DOHH2 (cell line): ENCODE results near the gene BANK1.

ENCODE experiments used
- H3F3A ChIP-seq: fragments of 200-600 bp; sonication (generic), shearing (Covaris generic); 2 replicates; pipeline ENCODE4 v1.6.0; 2016; ENCODE audit warnings: antibody characterized with exemption, mild to moderate bottlenecking; ENCODE audit not compliant: control insufficient read depth, insufficient read depth
- H3K27ac ChIP-seq: fragments of 200-600 bp; sonication (generic); 2 replicates; pipeline ENCODE4 v1.5.1; 2014; ENCODE audit warnings: low read depth, mild to moderate bottlenecking, low read length, moderate library complexity
- H3K27me3 ChIP-seq: fragments of 200-600 bp; sonication (generic); 2 replicates; pipeline ENCODE4 v1.6.1; 2014; ENCODE audit warnings: mild to moderate bottlenecking, low read length, mixed read lengths; ENCODE audit not compliant: control insufficient read depth
- H3K36me3 ChIP-seq: fragments of 200-600 bp; sonication (generic); 2 replicates; pipeline ENCODE4 v1.6.1; 2014; ENCODE audit warnings: mild to moderate bottlenecking, low read length, moderate library complexity, mixed read lengths; ENCODE audit not compliant: control insufficient read depth
- H3K4me1 ChIP-seq: fragments of 200-600 bp; sonication (generic); 2 replicates; pipeline ENCODE4 v1.6.1; 2014; ENCODE audit warnings: mild to moderate bottlenecking, low read length, mixed read lengths; ENCODE audit not compliant: control insufficient read depth
- H3K4me2 ChIP-seq: fragments of 200-600 bp; sonication (generic); 2 replicates; pipeline ENCODE4 v1.6.0; 2014; ENCODE audit warnings: mild to moderate bottlenecking, low read length, moderate library complexity
- H3K4me3 ChIP-seq: fragments of 200-600 bp; sonication (generic); 2 replicates; pipeline ENCODE4 v1.5.1; 2014; ENCODE audit warnings: mild to moderate bottlenecking, low read length, mixed read lengths
- H3K79me2 ChIP-seq: fragments of 200-600 bp; sonication (generic); 2 replicates; pipeline ENCODE4 v1.6.1; 2014; ENCODE audit warnings: mild to moderate bottlenecking, low read length, mixed read lengths; ENCODE audit not compliant: control insufficient read depth
- H3K9me2 ChIP-seq: fragments of 200-600 bp; sonication (generic); replicated peaks from 2 replicates; pipeline ENCODE4 v1.6.1; 2014; ENCODE audit warnings: mild to moderate bottlenecking, low read length, mixed read lengths; ENCODE audit not compliant: control insufficient read depth
- H3K9me3 ChIP-seq: fragments of 200-600 bp; sonication (generic); 2 replicates; pipeline ENCODE4 v1.6.1; 2014; ENCODE audit warnings: antibody characterized with exemption, low read length, mixed read lengths; ENCODE audit not compliant: control insufficient read depth, insufficient read depth
- H4K20me1 ChIP-seq: fragments of 200-600 bp; sonication (generic); 2 replicates; pipeline ENCODE4 v1.6.0; 2014; ENCODE audit warnings: low read depth, mild to moderate bottlenecking, antibody characterized with exemption, low read length, moderate library complexity; ENCODE audit not compliant: control insufficient read depth, insufficient read depth
- CTCF ChIP-seq: fragments of 200-600 bp; sonication (generic); IDR thresholded peaks from one replicate; pipeline ENCODE4 v1.5.1; 2014; ENCODE audit warnings: antibody characterized with exemption, mild to moderate bottlenecking, low read depth, low read length; ENCODE audit not compliant: poor library complexity, severe bottlenecking
- EZH2phosphoT487 ChIP-seq: fragments of 200-600 bp; sonication (generic); IDR thresholded peaks from 2 replicates; pipeline ENCODE4 v1.6.1; 2017; ENCODE audit warnings: borderline replicate concordance, mild to moderate bottlenecking, antibody characterized with exemption, low read length, moderate library complexity, mixed read lengths

BANK1 gene

GRCh38 chr4:101870874-101871273 is 80.3 kb downstream of the BANK1 start:
- no peaks in the 10 kb centered on the region for H3K9me2 ChIP-seq
- no peaks in the 10 kb centered on the region for H3F3A ChIP-seq
- no peaks in the 10 kb centered on the region for H3K36me3 ChIP-seq
- no peak overlapping the region for H3K27ac ChIP-seq
- no peaks in the 10 kb centered on the region for H3K9me3 ChIP-seq
- no peak overlapping the region for H3K4me2 ChIP-seq
- TF ChIP-seq CTCF: no peak
- no peak for TF ChIP-seq EZH2phosphoT487
- H3K27me3 ChIP-seq: no peaks in the 10 kb centered on the region
- no peaks in the 10 kb centered on the region for H3K4me1 ChIP-seq
- no peaks in the 10 kb centered on the region for H4K20me1 ChIP-seq
- H3K4me3 ChIP-seq: no peak overlapping the region
- H3K79me2 ChIP-seq: no peaks in the 10 kb centered on the region

- H4K20me1 ChIP-seq: no peaks in the 10 kb centered on the region
- H3K27me3 ChIP-seq: no peaks in the 10 kb centered on the region
- H3K4me3 ChIP-seq: no peak overlapping the region
- H3K9me3 ChIP-seq: no peaks in the 10 kb centered on the region
- H3K4me2 ChIP-seq: no peak overlapping the region
- H3K9me2 ChIP-seq: no peaks in the 10 kb centered on the region
- no peaks in the 10 kb centered on the region for H3F3A ChIP-seq
- H3K79me2 ChIP-seq: no peaks in the 10 kb centered on the region
- no peaks in the 10 kb centered on the region for H3K36me3 ChIP-seq
- no peak for TF ChIP-seq EZH2phosphoT487
- TF ChIP-seq CTCF: no peak
- H3K27ac ChIP-seq: no peak overlapping the region
- H3K4me1 ChIP-seq: no peaks in the 10 kb centered on the region
Measured at GRCh38 chr4:101871962-101872676, 81.6 kb downstream of the BANK1 start.

- TF ChIP-seq CTCF (no peak), EZH2phosphoT487 (no peak)
- H4K20me1 ChIP-seq: no peaks in the 10 kb centered on the region
- H3F3A ChIP-seq: no peaks in the 10 kb centered on the region
- H3K36me3 ChIP-seq: no peaks in the 10 kb centered on the region
- no peaks in the 10 kb centered on the region for H3K4me1 ChIP-seq
- no peaks in the 10 kb centered on the region for H3K9me3 ChIP-seq
- H3K9me2 ChIP-seq: no peaks in the 10 kb centered on the region
- H3K4me2 ChIP-seq: no peak overlapping the region
- H3K27ac ChIP-seq: no peak overlapping the region
- H3K27me3 ChIP-seq: no peaks in the 10 kb centered on the region
- H3K79me2 ChIP-seq: no peaks in the 10 kb centered on the region
- no peak overlapping the region for H3K4me3 ChIP-seq
Measured at GRCh38 chr4:101885574-101885973, 95.0 kb downstream of the BANK1 start.

GRCh38 chr4:101886826-101887225 is 96.3 kb downstream of the BANK1 start:
- no peak for TF ChIP-seq EZH2phosphoT487
- no peak for TF ChIP-seq CTCF
- no peaks in the 10 kb centered on the region for H3K27me3 ChIP-seq
- H3K9me2 ChIP-seq: no peaks in the 10 kb centered on the region
- no peak overlapping the region for H3K4me3 ChIP-seq
- H3K27ac ChIP-seq: no peak overlapping the region
- no peaks in the 10 kb centered on the region for H3K36me3 ChIP-seq
- no peaks in the 10 kb centered on the region for H4K20me1 ChIP-seq
- H3K79me2 ChIP-seq: no peaks in the 10 kb centered on the region
- H3K4me2 ChIP-seq: no peak overlapping the region
- H3K9me3 ChIP-seq: no peaks in the 10 kb centered on the region
- H3K4me1 ChIP-seq: no peaks in the 10 kb centered on the region
- H3F3A ChIP-seq: no peaks in the 10 kb centered on the region
